GM12864 (cell line): ENCODE measurements around the gene CTNNA3.

Source experiments
- DNase-seq: peaks from one replicate; pipeline ENCODE4 v3.0.0-alpha.2; 2011; ENCODE audit warnings: low read depth
- H3K4me3 ChIP-seq: 2 replicates; pipeline ENCODE4 v1.5.1; 2011; ENCODE audit warnings: mild to moderate bottlenecking, low read depth, low read length, control low read depth
- CTCF ChIP-seq: IDR thresholded peaks from 2 replicates; pipeline ENCODE4 v1.5.1; 2011; ENCODE audit warnings: low read depth, mild to moderate bottlenecking, moderate library complexity, low read length, control low read depth, inconsistent platforms; ENCODE audit errors: missing control alignments

Gene CTNNA3

GRCh38 chr10:67005981-67006380, 690.0 kb downstream of the CTNNA3 start:
- no peak for DNase-seq
- H3K4me3 ChIP-seq = no peak overlapping the region

GRCh38 chr10:67004690-67005089, 691.3 kb downstream of the CTNNA3 start:
- DNase-seq = no peak
- TF ChIP-seq CTCF = no peak
- no peak overlapping the region for H3K4me3 ChIP-seq

More at GRCh38 chr10:67005981-67006380, 690.0 kb downstream of the CTNNA3 start:
- TF ChIP-seq CTCF = no peak

GRCh38 chr10:66999762-67000545, 696.0 kb downstream of the CTNNA3 start:
- no peak overlapping the region for H3K4me3 ChIP-seq
- TF ChIP-seq CTCF = no peak
- no peak for DNase-seq

- no peak for TF ChIP-seq CTCF
- DNase-seq = no peak
- H3K4me3 ChIP-seq = no peak overlapping the region
Measured at GRCh38 chr10:66996996-66997395, 699.0 kb downstream of the CTNNA3 start.

GRCh38 chr10:66990143-66990830, 705.7 kb downstream of the CTNNA3 start:
- TF ChIP-seq CTCF = no peak
- DNase-seq = no peak
- no peak overlapping the region for H3K4me3 ChIP-seq

- TF ChIP-seq CTCF = no peak
- no peak for DNase-seq
- H3K4me3 ChIP-seq = no peak overlapping the region
Measured at GRCh38 chr10:66983475-66983818, 712.5 kb downstream of the CTNNA3 start.
